ENCODE results near the gene TMEM131. TPM values are rescaled to one million over a fixed set of nuclear protein-coding genes. Genes with fewer than 3 reads are reported as not detected.

TMEM131 gene
- total RNA-seq, 1 donor from 2014 or later: 41.3 TPM

DNA sequence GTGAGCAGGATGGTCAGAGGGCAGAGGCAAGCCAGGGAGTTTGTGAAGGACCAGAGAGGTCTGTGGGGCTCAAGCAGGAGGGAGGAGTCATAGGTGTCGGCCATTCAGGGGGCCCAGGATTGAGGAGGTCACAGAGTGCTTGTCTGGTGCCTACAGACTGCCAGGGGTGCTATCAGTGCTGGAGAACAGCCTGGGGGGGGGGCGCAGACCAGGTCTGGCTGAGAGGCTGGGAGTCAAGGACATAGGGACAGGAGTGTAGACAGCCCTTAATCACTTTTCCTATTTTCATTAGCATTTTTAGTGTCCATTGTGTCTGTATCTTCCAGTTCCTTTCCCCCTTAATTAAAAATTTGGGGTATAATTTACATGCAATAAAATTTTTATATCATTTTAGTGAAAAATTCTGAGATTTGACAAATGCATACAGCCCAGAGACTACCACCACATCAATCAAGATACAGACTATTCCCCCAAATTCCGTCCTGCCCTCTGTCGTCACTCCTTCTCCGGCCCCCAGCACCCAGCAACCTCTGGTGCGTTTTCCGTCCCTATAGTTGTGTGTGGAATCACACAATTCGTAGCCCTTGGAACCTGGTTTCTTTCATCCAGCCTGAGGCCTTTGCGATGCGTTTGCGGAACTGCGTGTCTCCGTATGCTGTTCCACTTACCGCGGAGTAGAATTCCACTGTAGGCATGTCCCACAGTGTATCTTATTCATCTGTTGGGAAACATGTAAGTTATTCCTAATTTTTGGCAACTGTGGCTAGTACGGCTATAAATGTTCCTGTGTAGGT lies 276.2 kb downstream of the TMEM131 start:
- TF ChIP-seq, protein P1, sequence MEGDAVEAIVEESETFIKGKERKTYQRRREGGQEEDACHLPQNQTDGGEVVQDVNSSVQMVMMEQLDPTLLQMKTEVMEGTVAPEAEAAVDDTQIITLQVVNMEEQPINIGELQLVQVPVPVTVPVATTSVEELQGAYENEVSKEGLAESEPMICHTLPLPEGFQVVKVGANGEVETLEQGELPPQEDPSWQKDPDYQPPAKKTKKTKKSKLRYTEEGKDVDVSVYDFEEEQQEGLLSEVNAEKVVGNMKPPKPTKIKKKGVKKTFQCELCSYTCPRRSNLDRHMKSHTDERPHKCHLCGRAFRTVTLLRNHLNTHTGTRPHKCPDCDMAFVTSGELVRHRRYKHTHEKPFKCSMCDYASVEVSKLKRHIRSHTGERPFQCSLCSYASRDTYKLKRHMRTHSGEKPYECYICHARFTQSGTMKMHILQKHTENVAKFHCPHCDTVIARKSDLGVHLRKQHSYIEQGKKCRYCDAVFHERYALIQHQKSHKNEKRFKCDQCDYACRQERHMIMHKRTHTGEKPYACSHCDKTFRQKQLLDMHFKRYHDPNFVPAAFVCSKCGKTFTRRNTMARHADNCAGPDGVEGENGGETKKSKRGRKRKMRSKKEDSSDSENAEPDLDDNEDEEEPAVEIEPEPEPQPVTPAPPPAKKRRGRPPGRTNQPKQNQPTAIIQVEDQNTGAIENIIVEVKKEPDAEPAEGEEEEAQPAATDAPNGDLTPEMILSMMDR (conservative IDR thresholded peaks at IDR 0.05): no peak
- H3K36me3 Mint-ChIP-seq: no peaks in the 10 kb centered on the region
- no peak for DNase-seq (ENCODE audit: extremely low spot score, unreplicated experiment)
- H3K9me3 Mint-ChIP-seq: no peaks in the 10 kb centered on the region
- H3K4me1 Mint-ChIP-seq (ENCODE audit: unreplicated experiment): peaks cover 15% of the 10 kb centered on the region
- no peak overlapping the region for H3K27ac Mint-ChIP-seq
- no peaks in the 10 kb centered on the region for H3K27me3 Mint-ChIP-seq
- no peak overlapping the region for H3K4me3 Mint-ChIP-seq

DNA sequence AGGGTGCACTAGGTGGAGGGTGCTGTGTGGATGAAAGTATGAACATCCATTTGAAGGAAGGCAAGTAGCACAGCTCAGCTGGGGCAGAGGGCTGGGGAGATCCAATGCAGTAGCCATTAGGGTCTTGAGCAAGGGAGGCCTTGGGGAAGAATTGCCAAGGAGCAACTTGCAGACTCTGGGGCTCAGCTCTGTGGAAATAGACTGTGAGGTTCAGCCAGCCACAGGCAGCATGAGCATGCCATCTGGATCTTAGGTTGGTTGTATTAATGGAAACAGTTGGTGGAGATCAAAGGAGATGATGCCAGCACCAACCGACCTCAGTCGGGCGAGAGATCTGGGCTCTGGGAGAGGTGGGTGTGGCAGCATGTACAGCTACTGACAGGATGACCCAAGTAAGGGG lies 276.8 kb downstream of the TMEM131 start:
- Mint-ChIP-seq H3K36me3 (no peaks in the 10 kb centered on the region), H3K4me3 (no peak overlapping the region), H3K27ac (no peak overlapping the region), H3K4me1 (ENCODE audit: unreplicated experiment) (peaks cover 17% of the 10 kb centered on the region), H3K9me3 (no peaks in the 10 kb centered on the region), H3K27me3 (no peaks in the 10 kb centered on the region)
- no peak for DNase-seq (ENCODE audit: extremely low spot score, unreplicated experiment)
- TF ChIP-seq, protein P1 (conservative IDR thresholded peaks at IDR 0.05): no peak

DNA sequence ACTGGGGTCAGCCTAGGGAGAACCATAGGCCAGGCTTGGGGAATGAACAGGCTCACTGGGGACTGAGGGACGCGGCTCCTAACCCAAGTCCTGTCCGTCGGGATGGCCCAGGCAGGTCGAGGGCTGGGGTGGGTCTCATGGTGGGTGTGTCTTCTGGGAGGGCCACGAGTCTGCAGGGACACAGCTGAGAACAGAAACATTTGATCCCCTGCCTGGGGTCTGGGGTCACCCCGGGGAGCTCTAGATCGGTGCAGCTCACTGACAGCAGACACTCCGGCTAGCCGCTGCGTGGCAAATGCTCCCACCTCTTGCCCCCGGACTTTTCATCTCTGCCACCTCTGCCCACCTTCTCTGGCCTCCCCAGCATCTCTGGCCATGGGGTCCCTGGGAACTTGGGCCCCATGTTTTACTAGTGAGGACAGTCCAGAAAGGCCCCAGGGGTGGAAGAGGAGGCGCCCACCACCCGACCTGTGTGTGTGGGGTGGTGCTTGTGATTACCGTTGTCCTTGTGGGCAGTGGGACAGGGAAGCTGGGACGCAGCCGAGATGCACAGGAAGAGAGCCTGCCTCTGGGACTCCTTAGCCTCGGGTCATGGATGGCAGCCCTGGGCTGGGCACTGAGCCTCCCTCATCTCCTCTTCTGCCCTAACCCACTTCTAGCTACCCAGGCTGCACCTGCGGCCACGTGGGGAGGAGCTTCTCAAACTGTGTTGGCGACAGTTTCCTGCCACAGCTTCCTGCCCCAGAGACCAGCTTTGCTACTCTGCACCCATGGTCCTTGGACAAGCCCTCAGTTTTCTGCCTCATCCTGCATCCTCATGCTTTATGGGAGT lies 277.5 kb downstream of the TMEM131 start:
- no peaks in the 10 kb centered on the region for H3K27me3 Mint-ChIP-seq
- H3K4me3 Mint-ChIP-seq: no peak overlapping the region
- H3K9me3 Mint-ChIP-seq: no peaks in the 10 kb centered on the region
- no peak for DNase-seq (ENCODE audit: extremely low spot score, unreplicated experiment)
- TF ChIP-seq, protein P1 (conservative IDR thresholded peaks at IDR 0.05): no peak
- H3K4me1 Mint-ChIP-seq (ENCODE audit: unreplicated experiment): peaks cover 24% of the 10 kb centered on the region
- no peaks in the 10 kb centered on the region for H3K36me3 Mint-ChIP-seq
- no peak overlapping the region for H3K27ac Mint-ChIP-seq

DNA sequence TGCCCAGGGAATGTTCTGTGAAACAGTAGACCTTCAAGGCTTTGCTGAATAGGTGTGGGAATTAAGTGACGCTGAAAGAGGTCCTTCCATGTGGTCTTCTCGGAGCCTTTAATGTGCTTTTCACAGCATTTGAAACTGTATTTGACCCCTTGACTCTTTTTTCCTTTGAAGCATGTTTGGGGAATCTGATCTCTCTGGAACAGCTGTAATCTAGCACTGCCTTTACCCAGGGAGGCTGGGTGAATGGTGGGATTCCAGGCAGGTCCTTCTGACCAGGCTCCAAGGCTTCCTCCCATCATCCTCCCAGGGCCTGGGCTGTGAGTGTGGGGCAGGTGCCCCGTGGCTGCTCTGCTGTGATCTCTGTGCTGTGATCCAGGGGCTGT lies 278.1 kb downstream of the TMEM131 start:
- Mint-ChIP-seq H3K27ac (no peak overlapping the region), H3K9me3 (no peaks in the 10 kb centered on the region), H3K4me1 (ENCODE audit: unreplicated experiment) (peaks cover 26% of the 10 kb centered on the region), H3K4me3 (no peak overlapping the region), H3K36me3 (no peaks in the 10 kb centered on the region), H3K27me3 (no peaks in the 10 kb centered on the region)
- no peak for DNase-seq (ENCODE audit: extremely low spot score, unreplicated experiment)
- TF ChIP-seq, protein P1 (conservative IDR thresholded peaks at IDR 0.05): no peak

DNA sequence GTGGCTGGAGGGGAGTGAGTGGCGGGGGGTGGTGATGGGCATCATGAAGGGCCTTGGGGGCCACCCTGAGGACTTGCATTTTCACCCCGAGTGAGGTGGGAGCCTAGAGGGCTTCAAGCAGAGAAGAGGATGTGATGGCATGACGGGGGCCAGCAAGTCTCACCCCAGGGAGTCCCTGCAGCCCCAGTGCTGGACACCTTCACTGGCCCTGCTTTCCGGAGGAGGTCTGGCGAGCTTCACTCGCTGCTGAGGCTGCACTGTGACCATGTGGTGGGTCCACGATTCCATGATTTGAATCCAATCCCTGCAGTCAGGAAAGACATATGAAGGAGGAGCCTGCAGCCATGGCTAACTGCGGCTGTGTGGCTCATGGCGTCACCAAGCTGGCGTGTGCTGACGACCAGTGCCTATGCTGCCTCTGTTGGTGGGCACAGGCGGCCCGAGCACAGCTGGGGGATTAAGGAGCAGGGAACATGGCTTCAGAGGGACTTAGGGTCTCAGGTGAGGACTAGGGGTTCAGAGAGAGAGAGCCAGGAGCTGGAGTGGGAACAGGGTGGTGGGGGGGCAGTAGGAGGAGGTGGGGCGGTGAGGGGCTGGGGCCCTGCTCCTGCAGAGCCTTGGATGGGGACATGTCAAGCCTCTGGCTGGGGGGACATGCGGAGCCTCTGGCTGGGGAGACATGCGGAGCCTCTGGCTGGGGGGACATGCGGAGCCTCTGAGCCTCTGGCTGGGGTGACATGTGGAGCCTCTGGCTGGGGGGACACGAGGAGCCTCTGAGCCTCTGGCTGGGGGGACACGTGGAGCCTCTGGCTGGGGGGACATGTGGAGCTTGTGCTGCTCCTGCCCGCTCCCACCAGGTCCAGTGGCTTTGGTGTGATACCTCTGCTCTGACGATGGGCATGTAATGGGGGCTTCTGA lies 278.8 kb downstream of the TMEM131 start:
- no peaks in the 10 kb centered on the region for H3K9me3 Mint-ChIP-seq
- H3K27ac Mint-ChIP-seq: no peak overlapping the region
- no peaks in the 10 kb centered on the region for H3K27me3 Mint-ChIP-seq
- no peak for DNase-seq (ENCODE audit: extremely low spot score, unreplicated experiment)
- no peaks in the 10 kb centered on the region for H3K36me3 Mint-ChIP-seq
- H3K4me3 Mint-ChIP-seq: no peak overlapping the region
- H3K4me1 Mint-ChIP-seq (ENCODE audit: unreplicated experiment): peaks cover 31% of the 10 kb centered on the region
- TF ChIP-seq, protein P1 (conservative IDR thresholded peaks at IDR 0.05): no peak

Data from type B pancreatic cell (in vitro differentiated cells).